ENCODE data around the gene CCDC91.

The CCDC91 gene

DNA sequence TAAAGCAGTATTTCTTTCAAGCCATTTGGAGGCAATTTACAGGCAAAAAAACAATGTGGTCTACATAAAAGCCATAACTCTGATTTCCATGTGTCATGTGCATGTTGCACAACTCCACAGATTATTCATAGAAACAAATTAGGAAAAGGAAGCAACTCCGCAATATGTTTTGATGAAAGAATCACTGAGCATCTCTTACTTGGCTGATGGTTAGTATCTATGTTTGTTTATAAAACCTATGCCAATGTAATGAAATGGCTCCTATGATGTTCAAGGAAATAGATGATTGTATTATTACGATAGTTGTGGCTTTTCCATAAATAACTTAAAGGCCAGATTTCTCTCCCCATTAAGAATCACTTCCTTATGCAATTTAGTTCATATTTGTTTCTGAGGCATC lies 373.7 kb downstream of the CCDC91 start:
- DNase-seq (ENCODE audit: low read depth) = no peak
- TF ChIP-seq, protein P1, sequence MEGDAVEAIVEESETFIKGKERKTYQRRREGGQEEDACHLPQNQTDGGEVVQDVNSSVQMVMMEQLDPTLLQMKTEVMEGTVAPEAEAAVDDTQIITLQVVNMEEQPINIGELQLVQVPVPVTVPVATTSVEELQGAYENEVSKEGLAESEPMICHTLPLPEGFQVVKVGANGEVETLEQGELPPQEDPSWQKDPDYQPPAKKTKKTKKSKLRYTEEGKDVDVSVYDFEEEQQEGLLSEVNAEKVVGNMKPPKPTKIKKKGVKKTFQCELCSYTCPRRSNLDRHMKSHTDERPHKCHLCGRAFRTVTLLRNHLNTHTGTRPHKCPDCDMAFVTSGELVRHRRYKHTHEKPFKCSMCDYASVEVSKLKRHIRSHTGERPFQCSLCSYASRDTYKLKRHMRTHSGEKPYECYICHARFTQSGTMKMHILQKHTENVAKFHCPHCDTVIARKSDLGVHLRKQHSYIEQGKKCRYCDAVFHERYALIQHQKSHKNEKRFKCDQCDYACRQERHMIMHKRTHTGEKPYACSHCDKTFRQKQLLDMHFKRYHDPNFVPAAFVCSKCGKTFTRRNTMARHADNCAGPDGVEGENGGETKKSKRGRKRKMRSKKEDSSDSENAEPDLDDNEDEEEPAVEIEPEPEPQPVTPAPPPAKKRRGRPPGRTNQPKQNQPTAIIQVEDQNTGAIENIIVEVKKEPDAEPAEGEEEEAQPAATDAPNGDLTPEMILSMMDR (IDR thresholded peaks at IDR 0.05; ENCODE audit: control insufficient read depth, extremely low read depth, insufficient read depth) = no peak
- H3K4me3 ChIP-seq (ENCODE audit: low read depth, low read length) = no peak overlapping the region

DNA sequence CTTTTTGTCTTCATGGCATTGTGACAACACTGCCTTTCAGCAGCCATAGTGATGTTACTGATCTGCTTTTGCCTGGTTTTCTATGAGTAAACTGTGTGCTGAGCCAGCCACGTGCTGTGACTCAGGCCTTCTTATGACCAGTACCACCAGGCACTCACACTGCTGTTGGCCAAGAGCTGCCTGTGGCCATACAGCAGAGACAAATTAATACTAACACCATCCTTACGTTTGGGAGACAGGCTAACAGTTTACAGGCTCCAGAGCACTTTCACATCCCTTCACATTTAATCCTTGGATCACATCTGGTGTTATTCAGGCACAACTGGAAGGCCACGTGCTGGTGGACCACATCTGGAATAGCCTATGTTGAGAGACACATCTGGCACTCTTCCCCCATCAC lies 377.9 kb downstream of the CCDC91 start:
- H3K4me3 ChIP-seq (ENCODE audit: low read depth, low read length) = no peak overlapping the region
- DNase-seq (ENCODE audit: low read depth) = no peak
- TF ChIP-seq, protein P1 (IDR thresholded peaks at IDR 0.05; ENCODE audit: control insufficient read depth, extremely low read depth, insufficient read depth) = no peak

DNA sequence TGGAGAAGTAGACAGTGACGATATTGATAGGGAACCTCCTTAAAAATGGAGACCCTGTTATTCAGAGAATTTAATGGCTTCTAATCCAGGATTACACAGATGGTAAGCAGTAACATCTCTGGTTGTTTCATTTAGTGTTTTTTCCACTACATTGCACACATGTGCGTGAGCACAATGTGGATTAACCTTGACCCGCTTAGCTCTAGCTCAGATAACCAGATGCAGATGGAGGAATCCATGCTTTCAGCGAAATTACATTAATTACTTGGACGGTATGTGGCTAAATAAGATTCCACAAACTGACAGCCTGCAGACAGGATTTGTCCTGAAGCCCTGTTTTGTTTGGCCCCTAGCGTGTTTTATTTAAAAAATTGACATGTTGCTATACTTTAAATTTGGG lies 378.4 kb downstream of the CCDC91 start:
- no peak overlapping the region for H3K4me3 ChIP-seq (ENCODE audit: low read depth, low read length)
- TF ChIP-seq, protein P1 (IDR thresholded peaks at IDR 0.05; ENCODE audit: control insufficient read depth, extremely low read depth, insufficient read depth) = no peak
- no peak for DNase-seq (ENCODE audit: low read depth)

DNA sequence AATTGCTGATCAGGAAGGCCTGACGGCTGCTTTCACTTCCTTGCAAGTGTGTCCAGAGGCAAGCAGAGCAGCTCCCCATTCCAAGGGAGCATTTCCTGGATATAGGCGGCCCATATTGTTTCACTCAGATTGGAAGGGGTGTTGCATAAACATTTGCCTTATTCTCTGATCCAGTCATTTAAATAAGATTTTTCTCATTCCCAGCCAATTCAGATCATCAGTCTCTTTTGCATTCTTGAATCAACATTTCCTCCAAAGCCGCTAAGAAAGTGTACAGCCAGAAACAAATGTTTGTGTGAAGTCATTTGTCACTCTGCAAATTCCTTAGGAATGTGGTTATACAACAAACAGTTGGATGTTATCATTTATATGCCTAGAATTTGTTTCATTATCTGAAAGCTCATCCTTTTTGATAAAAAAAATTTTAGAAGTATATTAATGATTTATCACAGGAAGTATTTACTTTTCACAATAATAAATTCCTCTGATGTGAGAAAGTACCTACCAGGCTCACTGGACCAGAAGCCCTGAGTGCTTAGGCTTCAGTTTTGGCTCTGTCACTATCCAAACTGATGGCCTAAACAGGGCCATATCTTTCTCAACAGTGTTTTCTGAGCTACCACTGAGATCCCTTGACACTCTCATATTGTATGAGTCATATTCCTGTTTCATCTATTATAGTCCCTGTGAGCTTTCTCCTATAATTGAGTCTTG lies 379.6 kb downstream of the CCDC91 start:
- peak; percentile 13 for DNase-seq (ENCODE audit: low read depth)
- TF ChIP-seq, protein P1 (IDR thresholded peaks at IDR 0.05; ENCODE audit: control insufficient read depth, extremely low read depth, insufficient read depth) = no peak
- no peak overlapping the region for H3K4me3 ChIP-seq (ENCODE audit: low read depth, low read length)

DNA sequence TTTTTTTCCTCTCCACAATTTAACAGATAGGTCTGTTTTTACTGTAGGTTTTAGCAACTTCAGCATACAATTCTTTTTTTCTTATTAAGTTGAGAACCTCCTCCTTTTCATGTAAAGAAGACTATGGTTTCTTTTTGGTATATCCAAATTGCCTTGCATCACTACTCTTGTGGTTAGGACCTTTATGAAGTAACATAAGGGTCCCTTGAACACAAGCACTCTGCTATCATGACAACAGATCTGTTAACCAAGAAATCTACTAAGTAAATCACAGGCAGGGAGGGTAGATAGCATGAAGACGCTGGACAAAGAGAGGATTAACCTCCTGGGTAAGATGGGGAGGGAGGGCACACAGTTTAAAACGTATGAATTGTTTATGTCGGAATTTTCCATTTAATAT lies 380.6 kb downstream of the CCDC91 start:
- no peak overlapping the region for H3K4me3 ChIP-seq (ENCODE audit: low read depth, low read length)
- TF ChIP-seq, protein P1 (IDR thresholded peaks at IDR 0.05; ENCODE audit: control insufficient read depth, extremely low read depth, insufficient read depth) = no peak
- no peak for DNase-seq (ENCODE audit: low read depth)

DNA sequence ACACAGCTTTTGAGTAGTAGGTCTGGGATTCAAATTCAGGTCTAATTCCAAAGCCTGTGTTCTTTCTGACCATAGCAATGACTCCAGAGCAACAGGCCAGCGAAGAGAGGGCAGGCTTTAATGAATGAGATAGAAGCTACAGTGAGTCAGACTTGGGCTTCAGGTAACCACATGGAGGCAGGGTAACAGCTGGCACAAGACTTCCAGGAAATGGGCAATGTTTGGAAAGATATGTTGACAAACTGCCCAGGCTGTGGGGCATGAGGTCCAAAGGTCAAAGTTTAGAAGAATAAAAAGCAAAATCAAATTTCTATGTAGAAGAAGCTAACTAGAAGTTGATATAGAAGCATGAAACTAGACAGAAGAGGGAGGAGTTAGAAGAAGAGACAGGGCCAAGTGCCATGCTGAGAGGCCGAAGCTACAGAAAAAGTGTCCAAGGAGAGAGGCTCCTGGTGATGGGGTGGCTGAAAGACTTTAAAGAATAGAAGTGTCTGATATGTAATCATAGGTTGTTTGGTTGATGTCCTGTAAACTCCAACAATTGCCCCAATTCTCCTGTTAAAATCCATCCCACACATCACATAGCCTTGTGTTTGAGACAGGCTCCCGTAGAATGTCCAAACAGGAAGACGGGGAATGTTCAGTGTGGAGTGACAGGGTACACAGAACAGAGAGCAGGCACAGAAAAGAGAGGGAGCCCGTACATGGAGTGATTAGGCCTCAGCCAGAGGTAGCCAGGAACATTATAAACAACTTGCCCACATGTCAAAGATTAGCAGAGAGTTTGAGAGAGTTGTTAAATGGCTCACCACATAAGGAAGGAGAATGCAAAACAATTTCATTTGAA lies 384.7 kb downstream of the CCDC91 start:
- no peak overlapping the region for H3K4me3 ChIP-seq (ENCODE audit: low read depth, low read length)
- DNase-seq (ENCODE audit: low read depth) = no peak
- TF ChIP-seq, protein P1 (IDR thresholded peaks at IDR 0.05; ENCODE audit: control insufficient read depth, extremely low read depth, insufficient read depth) = no peak
